ENCODE data around the gene BACH2. TPM values are rescaled to one million over a fixed set of nuclear protein-coding genes. Genes with fewer than 3 reads are reported as not detected.

The BACH2 gene
- total RNA-seq, 1 donor from 2014 or later = 3.9 TPM

DNA sequence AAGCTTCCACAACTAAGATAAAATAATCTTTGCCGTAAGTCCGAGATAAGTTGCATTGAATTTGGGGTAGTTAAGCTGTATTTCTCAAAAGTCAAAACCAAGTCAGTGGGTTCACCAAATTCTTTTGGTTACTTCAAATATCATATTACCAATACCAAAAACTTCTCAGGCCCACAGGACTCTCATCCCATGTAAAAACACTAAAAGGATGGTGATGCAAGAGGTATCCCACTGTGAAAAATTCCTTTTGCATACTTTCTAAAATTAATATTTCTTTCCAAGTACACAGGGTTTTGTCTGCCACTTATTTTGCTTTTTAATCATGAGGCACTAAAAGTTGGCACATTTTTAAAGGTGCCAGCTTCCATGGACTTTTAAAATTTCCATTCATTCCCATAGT, 251.1 kb downstream of the BACH2 start:
- DNase-seq (ENCODE audit: low spot score) = no peak
- H3K36me3 ChIP-seq = no peaks in the 10 kb centered on the region
- H2AFZ ChIP-seq (replicated peaks) = no peak overlapping the region
- Mint-ChIP-seq H3K4me3 (no peak overlapping the region), H3K9me3 (no peaks in the 10 kb centered on the region), H3K4me1 (peaks cover 8% of the 10 kb centered on the region), H3K36me3 (peaks cover 4% of the 10 kb centered on the region), H3K27ac (no peak overlapping the region), H3K27me3 (ENCODE audit: insufficient read depth, low read depth) (no peaks in the 10 kb centered on the region)
- H4K20me1 ChIP-seq (ENCODE audit: low read depth) = no peaks in the 10 kb centered on the region
- H3K4me1 ChIP-seq = no peaks in the 10 kb centered on the region
- H3K9ac ChIP-seq = no peak overlapping the region
- no peak for TF ChIP-seq CTCF (IDR thresholded peaks at IDR 0.05)
- H3K27ac ChIP-seq = no peak overlapping the region
- H3F3A ChIP-seq (ENCODE audit: low read depth) = no peaks in the 10 kb centered on the region
- no peak overlapping the region for H3K4me2 ChIP-seq
- no peaks in the 10 kb centered on the region for H3K27me3 ChIP-seq
- no peaks in the 10 kb centered on the region for H3K79me2 ChIP-seq (ENCODE audit: low read depth)
- H3K4me3 ChIP-seq = no peak overlapping the region
- H3K9me3 ChIP-seq (ENCODE audit: low read depth) = no peaks in the 10 kb centered on the region

GRCh38 chr6:90044833-90045381, 251.7 kb downstream of the BACH2 start:
- no peak overlapping the region for H3K9ac ChIP-seq
- Mint-ChIP-seq H3K9me3 (no peaks in the 10 kb centered on the region), H3K36me3 (peaks cover 4% of the 10 kb centered on the region), H3K4me3 (no peak overlapping the region), H3K4me1 (peaks cover 8% of the 10 kb centered on the region), H3K27ac (no peak overlapping the region), H3K27me3 (ENCODE audit: insufficient read depth, low read depth) (no peaks in the 10 kb centered on the region)
- no peaks in the 10 kb centered on the region for H3F3A ChIP-seq (ENCODE audit: low read depth)
- no peak for DNase-seq (ENCODE audit: low spot score)
- no peaks in the 10 kb centered on the region for H3K9me3 ChIP-seq (ENCODE audit: low read depth)
- no peak overlapping the region for H2AFZ ChIP-seq (replicated peaks)
- H3K4me1 ChIP-seq = no peaks in the 10 kb centered on the region
- H3K27ac ChIP-seq = no peak overlapping the region
- H3K36me3 ChIP-seq = no peaks in the 10 kb centered on the region
- no peaks in the 10 kb centered on the region for H3K79me2 ChIP-seq (ENCODE audit: low read depth)
- no peak overlapping the region for H3K4me3 ChIP-seq
- no peaks in the 10 kb centered on the region for H3K27me3 ChIP-seq
- no peaks in the 10 kb centered on the region for H4K20me1 ChIP-seq (ENCODE audit: low read depth)
- H3K4me2 ChIP-seq = no peak overlapping the region
- TF ChIP-seq EZH2phosphoT487 (IDR thresholded peaks at IDR 0.05) = no peak
- no peak for TF ChIP-seq EZH2 (IDR thresholded peaks at IDR 0.05)
- TF ChIP-seq CTCF (IDR thresholded peaks at IDR 0.05) = no peak

DNA sequence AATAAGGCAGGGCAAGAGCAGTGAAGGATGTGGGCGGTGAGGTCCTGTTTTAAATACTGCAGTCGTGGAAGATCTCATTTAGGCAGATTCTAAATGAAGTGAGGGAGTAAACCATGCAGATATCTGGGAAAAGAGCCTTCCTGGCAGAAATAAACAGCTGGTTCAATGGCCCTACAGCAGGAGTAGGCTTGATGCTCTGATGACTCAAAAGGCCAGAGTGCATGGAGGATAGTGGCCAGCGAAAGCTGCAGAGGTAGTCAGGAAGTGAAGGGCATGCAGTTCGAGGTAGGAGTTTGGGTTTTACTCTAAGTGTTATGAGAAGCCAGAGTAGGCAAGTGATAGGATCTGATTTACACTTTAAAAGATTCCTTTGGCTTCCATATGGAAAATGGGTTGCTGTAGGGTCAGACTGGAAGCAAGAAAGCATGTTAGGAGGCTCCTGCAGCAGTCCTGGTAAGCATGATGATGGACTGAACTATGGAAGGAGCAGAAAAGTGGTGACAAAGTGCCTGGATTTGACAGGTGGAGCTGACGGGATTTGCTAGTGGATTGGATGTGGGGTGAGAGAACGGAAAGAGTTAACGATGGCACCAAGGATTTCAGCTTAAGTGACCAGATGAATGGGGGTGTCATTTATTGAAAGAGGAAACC, 252.3 kb downstream of the BACH2 start:
- Histone ChIP-seq H3K36me3 (no peaks in the 10 kb centered on the region), H3K4me2 (no peak overlapping the region), H3K4me1 (no peaks in the 10 kb centered on the region), H3K27ac (no peak overlapping the region), H3K9ac (no peak overlapping the region), H3K79me2 (ENCODE audit: low read depth) (no peaks in the 10 kb centered on the region), H3F3A (ENCODE audit: low read depth) (no peaks in the 10 kb centered on the region), H3K4me3 (no peak overlapping the region), H3K9me3 (ENCODE audit: low read depth) (no peaks in the 10 kb centered on the region), H2AFZ (replicated peaks) (no peak overlapping the region), H3K27me3 (no peaks in the 10 kb centered on the region), H4K20me1 (ENCODE audit: low read depth) (no peaks in the 10 kb centered on the region)
- no peak for DNase-seq (ENCODE audit: low spot score)
- Mint-ChIP-seq H3K36me3 (peaks cover 4% of the 10 kb centered on the region), H3K4me3 (no peak overlapping the region), H3K27me3 (ENCODE audit: insufficient read depth, low read depth) (no peaks in the 10 kb centered on the region), H3K27ac (no peak overlapping the region), H3K4me1 (peaks cover 8% of the 10 kb centered on the region), H3K9me3 (no peaks in the 10 kb centered on the region)
- no peak for TF ChIP-seq EZH2phosphoT487 (IDR thresholded peaks at IDR 0.05)
- no peak for TF ChIP-seq EZH2 (IDR thresholded peaks at IDR 0.05)
- TF ChIP-seq CTCF (IDR thresholded peaks at IDR 0.05) = no peak

All from neural progenitor cell (in vitro differentiated cells).